Fibroblast of lung (primary cell): ENCODE data around the gene ZNF318.
"Not testable (repeated sequence)": the region's sequence is repeated elsewhere in the genome, so short reads cannot be mapped to it uniquely, and the experiment has no call there.

Source experiments
- CTCF ChIP-seq, 2 donors: IDR thresholded peaks in 1 of 2; conservative IDR thresholded peaks in 1 of 2; 1 replicate in 1 of 2; 2 replicates in 1 of 2; pipeline ENCODE4 v1.5.1; 2011 to 2012; ENCODE audit warnings: low read length in 2 of 2, control low read depth in 1 of 2, inconsistent platforms in 1 of 2, low read depth in 1 of 2, mild to moderate bottlenecking in 1 of 2
- EZH2 ChIP-seq: IDR thresholded peaks from 2 replicates; pipeline ENCODE4 v1.5.1; 2012; ENCODE audit warnings: low read length, control low read depth, mild to moderate bottlenecking; ENCODE audit errors: missing control alignments

DNA sequence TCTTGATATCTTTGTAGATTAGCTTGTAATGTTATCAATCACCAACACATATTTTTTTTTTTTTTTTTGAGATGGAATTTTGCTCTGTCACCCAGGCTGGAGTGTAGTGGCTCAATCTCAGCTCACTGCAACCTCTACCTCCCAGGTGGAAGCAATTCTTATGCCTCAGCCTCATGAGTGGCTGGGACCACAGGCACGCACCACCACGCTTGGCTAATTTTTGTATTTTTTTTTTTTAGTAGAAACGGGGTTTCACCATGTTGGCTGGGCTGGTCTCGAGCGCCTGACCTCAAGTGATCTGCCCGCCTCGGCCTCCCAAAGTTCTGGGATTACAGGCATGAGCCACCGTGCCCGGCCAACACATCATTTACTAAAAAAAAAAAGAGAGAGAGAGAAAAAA is 11.4 kb upstream of the ZNF318 start:
- not testable (repeated sequence) for TF ChIP-seq CTCF (conservative IDR thresholded peaks at IDR 0.05 in 1 of 2, IDR thresholded peaks at IDR 0.05 in 1 of 2; ENCODE audit: low read depth in 1 of 2, low read length in 2 of 2); EZH2
